HG03280 (cell line): ENCODE measurements around the gene MSI2.

Source experiments
- ATAC-seq: cut with Tn5 transposase; IDR thresholded peaks from one replicate; pipeline ENCODE4 v1.9.1; 2021; ENCODE audit warnings: mild to moderate bottlenecking, moderate library complexity; ENCODE audit not compliant: unreplicated experiment

Gene MSI2

DNA sequence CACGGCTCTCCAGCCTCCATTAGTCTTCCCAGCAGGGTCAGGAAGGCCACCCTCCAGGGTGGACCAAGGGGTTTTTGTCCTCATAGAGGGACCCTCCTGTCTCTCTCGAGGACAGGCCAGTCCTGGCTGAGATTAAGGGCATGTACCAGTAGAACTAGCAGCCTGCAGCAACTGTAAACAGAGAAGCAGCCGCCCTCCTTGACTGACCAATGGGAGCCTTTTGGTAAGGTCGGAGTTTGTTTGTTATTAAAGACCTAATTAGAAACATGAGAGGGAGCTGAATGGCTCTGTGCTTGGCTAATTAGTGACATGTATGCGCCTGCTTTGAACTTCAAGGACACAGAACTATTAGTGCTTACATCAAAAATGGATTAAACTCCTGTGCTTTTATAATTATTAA is 408.8 kb downstream of the MSI2 start:
- no peak for ATAC-seq

GRCh38 chr17:57665696-57666095 is 409.4 kb downstream of the MSI2 start:
- no peak for ATAC-seq

DNA sequence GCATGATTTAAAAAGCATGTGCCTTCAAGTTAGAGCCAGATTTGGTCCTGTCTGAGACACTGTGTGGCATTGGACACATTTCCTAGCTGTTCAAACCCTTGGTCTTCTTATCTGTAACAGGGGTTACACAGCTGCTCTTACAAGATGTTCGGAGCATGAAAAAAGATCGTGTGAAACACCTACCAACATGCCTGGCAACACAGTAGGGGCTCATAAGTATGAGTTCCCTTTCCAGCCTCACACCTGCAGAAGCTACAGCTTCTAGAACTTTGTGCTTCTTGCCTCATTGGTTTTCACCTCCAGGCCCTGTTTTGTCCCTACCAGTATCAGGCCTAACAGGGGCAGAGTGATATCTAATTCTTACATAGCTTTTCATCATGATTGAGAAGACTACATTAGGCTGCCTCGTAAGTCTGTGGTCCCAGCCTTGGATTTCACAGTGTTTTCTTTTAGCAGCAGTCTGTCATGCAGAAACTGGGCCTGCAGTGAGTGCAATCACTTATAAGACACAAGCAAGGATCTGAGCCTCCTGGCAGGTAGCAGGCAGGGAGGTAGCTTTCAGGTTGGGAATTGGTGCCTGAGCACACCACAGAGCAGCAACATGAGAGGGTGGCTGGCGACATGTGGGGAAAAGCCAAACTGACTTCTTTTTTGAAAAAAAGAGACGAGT is 410.0 kb downstream of the MSI2 start:
- ATAC-seq = no peak

DNA sequence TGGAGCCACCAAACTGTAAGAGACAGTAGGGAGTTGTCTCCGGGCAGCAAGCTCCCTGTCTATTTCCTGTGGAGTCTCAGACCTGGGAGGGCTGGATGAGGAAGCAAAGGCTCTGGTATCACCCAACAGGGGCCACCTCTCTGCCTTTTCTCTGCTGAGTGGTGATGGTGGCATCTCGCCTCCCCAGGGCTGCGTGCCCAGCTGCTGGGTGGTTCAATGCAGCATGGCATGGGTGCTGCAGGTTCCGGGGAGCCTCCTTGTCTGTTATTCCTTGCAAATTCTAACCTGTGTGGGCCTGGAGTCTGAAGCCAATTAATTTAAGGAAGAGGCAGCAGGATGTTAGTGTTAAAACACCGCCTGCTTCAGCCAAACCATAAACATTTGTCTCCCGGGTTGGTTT is 410.6 kb downstream of the MSI2 start:
- ATAC-seq = no peak

GRCh38 chr17:57667461-57667923 is 411.2 kb downstream of the MSI2 start:
- ATAC-seq = no peak

DNA sequence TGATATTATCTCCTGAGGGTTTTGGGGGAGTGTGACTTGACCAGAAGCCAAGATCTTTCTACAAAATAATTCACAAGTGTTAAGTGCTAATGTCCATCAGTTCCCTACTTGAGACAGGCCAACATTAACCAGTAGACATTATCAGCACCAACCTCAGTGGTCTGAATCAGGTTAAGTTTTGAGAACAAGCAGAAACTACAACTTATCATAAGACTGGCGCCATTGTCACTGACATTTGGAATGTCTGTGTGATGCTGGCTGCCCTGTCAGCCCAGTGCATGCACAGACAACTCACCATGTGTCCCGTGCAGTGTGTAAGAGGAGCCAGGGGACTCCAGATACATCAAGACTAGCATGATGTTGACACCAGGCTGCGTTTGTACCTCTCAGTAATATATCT is 412.0 kb downstream of the MSI2 start:
- ATAC-seq = no peak

GRCh38 chr17:57669671-57670529 is 413.6 kb downstream of the MSI2 start:
- ATAC-seq = no peak

DNA sequence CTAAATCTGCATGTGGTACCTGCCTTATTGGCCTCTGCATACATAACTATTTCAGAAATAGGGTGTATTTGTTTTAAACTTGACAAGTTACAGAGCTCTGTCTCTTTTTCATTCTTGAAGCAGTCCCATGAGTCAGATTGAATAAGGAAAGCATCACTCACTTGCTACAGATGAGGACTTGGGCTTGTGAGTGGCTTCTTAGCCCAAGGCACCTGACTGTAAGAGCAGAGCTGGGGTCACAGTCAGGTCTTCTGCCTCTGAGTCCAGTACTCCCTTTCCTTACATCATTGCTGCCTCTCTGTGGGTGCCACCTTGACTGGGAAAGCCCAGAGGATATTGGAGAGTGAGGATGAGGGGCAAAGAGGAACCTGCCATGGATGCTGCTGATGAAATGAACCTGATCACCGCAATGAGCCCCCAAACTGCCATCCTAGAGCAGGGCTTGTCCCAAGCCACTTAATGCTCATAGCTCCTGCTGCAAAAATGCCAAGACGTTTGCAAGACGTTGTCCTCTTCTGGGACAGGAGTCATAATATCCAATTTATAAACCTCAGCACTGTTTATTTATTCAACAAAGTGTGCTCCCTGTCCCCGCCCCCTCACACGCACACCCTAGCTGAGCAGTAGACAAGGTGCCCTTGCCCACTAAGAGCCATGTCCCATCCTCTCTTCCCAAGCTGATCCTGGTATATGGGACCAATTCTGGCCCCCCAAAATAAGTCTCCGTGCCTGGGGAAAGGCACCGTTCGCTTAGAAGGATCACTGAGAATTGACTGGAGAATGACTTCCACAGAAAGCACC is 414.6 kb downstream of the MSI2 start:
- no peak for ATAC-seq

GRCh38 chr17:57671667-57672632 is 415.6 kb downstream of the MSI2 start:
- ATAC-seq = peak; percentile 77

- no peak for ATAC-seq
These were observed 416.6 kb downstream of the MSI2 start for GRCh38 chr17:57672971-57673370.

DNA sequence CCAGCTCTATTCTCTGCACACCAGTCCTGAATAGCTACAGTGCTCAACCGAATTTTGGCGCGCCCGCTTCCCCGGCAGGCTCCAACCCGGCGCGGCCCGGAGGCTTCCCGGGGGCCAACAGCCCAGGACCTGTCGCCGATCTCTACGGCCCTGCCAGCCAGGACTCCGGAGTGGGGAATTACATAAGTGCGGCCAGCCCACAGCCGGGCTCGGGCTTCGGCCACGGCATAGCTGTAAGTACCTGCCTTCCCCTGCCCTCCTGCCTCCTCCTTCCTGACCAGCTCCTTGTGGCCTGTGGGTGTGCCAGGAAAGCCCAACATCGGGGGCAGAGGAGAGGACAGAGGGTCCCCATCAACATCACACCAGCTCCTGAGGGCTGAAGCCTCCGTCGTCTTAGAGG is 418.6 kb downstream of the MSI2 start:
- no peak for ATAC-seq

GRCh38 chr17:57675427-57676387 is 419.4 kb downstream of the MSI2 start:
- no peak for ATAC-seq

- ATAC-seq = no peak
These were observed 420.2 kb downstream of the MSI2 start for GRCh38 chr17:57676543-57676942.

DNA sequence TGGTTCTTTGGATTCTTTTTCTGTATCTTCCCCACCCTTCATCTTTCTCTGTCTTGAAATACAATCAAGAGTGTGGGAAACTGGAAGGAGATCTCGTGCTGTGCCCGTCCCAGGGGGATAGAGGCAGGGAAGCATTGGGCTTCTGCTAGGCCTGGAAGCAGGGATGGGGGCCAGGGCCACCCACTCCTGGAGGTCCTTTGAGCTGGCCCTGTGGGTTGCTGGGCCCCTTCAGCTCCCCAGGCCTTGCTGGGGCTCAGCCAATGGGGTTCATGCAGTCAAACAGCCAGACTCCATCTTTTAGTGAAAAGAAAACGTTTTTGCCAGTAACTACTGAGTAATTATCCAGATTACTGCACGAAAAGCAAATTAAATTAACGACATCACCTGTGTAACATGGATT is 421.0 kb downstream of the MSI2 start:
- no peak for ATAC-seq

- ATAC-seq = no peak
These were observed 421.5 kb downstream of the MSI2 start for GRCh38 chr17:57677858-57678257.

DNA sequence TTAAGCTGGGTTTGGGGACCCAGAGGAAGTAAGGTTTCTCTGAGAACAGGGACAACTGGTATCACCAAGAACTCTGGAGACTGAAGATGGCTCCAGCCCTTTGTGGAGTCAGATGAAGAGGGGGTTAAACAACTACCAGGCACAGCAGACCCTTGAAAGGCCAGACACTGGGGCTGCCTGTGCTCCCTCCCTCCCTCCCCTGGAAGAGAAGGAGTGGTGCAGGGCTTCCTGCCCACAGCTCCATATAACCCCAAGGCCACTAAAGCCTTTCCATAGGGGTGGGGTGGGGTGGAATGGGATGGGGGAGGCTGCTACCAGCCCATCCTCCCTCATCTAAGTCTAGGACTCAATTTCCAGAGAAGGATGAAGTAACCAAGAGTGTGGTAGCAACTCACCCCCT is 422.1 kb downstream of the MSI2 start:
- no peak for ATAC-seq

GRCh38 chr17:57679356-57679755 is 423.0 kb downstream of the MSI2 start:
- ATAC-seq = no peak

- ATAC-seq = no peak
These were observed 423.8 kb downstream of the MSI2 start for GRCh38 chr17:57679906-57680695.
